ENCODE measurements around the gene BAIAP2.

Gene BAIAP2

DNA sequence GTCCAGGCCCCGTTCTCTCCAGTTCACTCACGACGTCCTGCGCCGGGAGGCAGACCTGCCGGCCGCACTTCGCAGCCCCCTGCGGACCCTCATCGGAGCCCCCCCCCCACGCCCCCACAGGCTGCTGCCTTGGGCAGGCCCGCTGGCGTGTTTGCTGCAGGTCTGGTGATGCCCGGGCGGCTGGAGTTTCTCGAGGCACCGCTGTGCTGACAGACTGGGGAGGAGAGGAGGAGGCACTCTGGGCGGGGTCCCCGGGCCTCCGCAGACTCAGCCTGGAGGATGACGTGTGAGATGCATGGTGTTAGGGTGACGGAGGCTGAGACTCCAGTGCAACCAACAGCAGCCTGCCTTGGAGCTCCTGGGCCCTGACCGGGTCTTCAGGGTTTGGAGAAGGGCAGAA lies 24.1 kb downstream of the BAIAP2 start:
- Histone ChIP-seq H3K27ac (no peak overlapping the region; the same call in 1 of the 2 replicates), H3K9me3 (ENCODE audit: severe bottlenecking) (no peaks in the 10 kb centered on the region), H3K36me3 (peaks cover 77% of the 10 kb centered on the region), H3K4me3 (ENCODE audit: low read depth, low read length) (no peak overlapping the region), H3K27me3 (ENCODE audit: insufficient read depth, low read depth, severe bottlenecking) (no peaks in the 10 kb centered on the region)
- DNase-seq = no peak
- TF ChIP-seq, protein P1, sequence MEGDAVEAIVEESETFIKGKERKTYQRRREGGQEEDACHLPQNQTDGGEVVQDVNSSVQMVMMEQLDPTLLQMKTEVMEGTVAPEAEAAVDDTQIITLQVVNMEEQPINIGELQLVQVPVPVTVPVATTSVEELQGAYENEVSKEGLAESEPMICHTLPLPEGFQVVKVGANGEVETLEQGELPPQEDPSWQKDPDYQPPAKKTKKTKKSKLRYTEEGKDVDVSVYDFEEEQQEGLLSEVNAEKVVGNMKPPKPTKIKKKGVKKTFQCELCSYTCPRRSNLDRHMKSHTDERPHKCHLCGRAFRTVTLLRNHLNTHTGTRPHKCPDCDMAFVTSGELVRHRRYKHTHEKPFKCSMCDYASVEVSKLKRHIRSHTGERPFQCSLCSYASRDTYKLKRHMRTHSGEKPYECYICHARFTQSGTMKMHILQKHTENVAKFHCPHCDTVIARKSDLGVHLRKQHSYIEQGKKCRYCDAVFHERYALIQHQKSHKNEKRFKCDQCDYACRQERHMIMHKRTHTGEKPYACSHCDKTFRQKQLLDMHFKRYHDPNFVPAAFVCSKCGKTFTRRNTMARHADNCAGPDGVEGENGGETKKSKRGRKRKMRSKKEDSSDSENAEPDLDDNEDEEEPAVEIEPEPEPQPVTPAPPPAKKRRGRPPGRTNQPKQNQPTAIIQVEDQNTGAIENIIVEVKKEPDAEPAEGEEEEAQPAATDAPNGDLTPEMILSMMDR (IDR thresholded peaks at IDR 0.05; ENCODE audit: low read depth, low read length) = no peak

DNA sequence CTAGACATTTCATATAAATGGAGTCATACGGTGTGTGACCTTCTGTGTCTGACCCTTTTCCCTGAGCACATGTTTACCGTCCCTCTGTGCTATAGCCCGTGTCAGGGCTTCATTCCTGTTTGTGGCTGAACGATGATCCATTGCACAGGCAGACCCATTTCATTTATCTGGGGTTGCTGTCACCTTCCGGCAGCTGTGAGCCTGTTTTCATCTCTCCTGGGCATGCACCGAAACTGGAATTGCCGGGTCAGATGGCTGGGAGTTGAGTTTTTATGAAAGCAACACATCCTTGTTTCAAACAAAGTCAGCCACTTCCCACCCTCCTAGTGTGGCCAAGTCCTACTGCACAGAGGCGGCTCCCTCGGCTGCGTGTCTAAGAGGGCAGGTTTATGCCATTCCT lies 25.5 kb downstream of the BAIAP2 start:
- no peak for DNase-seq
- Histone ChIP-seq H3K9me3 (ENCODE audit: severe bottlenecking) (no peaks in the 10 kb centered on the region), H3K36me3 (peaks cover 79% of the 10 kb centered on the region), H3K27ac (no peak overlapping the region), H3K4me3 (ENCODE audit: low read depth, low read length) (no peak overlapping the region), H3K27me3 (ENCODE audit: insufficient read depth, low read depth, severe bottlenecking) (no peaks in the 10 kb centered on the region)
- TF ChIP-seq, protein P1 (IDR thresholded peaks at IDR 0.05; ENCODE audit: low read depth, low read length) = no peak

DNA sequence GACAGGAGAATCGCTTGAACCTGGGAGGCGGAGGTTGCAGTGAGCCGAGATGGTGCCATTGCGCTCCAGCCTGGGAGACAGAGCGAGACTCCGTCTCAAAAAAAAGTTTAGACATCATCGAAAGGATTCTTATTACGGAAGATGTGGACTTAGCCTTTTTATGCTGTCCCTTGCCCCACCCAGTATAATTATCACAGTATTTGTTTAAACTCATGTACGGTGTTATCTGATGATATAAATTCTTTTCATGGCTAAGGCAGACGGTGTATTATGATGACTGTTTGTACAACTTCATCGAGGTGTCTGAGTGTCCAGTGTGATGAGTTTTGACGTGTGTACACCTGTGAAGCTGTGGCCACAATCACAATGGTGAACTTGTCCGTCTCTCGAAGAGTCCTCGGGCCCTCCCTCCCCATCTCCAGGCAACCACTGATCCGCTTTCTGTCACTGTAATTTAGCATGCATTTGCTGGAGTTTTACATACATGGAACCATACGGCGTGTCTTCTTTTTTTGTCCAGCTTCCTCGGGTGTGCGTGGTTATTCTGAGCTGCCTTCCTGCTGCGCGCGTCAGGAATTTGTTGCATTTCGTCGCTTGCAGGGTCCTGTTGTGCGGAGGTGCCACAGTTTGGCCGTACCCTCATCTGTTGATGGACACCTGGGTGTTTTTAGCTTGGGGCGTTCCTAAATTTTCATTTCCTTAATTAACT lies 26.2 kb downstream of the BAIAP2 start:
- TF ChIP-seq, protein P1 (IDR thresholded peaks at IDR 0.05; ENCODE audit: low read depth, low read length) = no peak
- Histone ChIP-seq H3K4me3 (ENCODE audit: low read depth, low read length) (no peak overlapping the region), H3K27me3 (ENCODE audit: insufficient read depth, low read depth, severe bottlenecking) (no peaks in the 10 kb centered on the region), H3K9me3 (ENCODE audit: severe bottlenecking) (no peaks in the 10 kb centered on the region), H3K36me3 (peaks cover 80% of the 10 kb centered on the region), H3K27ac (no peak overlapping the region)
- no peak for DNase-seq

DNA sequence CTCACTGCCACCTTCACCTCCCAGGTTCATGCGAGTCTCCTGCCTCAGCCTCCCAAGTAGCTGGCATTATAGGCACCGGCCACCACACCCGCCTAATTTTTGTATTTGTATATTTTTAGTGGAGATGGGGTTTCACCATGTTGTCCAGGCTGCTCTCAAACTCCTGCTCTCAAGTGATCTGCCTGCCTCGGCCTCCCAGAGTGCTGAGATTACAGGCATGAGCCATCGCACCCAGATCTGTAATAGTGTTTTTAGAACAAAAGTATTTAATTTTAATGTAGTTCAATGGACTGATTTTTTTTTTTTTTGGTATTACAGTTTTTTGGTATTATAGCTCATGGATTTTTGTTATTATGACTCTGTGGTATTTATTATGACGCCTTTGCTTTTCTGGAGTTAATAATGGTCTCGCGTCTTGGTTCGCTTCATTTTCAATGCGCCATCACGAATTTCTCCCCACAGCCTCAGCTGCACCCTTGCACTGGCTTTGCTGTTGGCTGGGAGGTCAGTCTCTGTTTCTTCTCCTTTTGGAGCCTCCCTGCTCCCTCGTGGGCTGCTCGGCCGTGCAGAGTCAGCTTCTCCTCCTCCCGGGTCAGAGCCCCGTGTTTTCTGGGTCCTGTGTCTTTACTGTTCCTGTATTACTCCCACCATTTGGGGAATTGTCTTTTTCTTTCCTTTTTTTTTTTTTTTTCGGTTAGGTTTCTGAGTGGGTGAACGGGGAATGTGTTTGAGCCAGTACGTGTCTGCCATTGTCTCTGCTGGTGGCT lies 27.2 kb downstream of the BAIAP2 start:
- Histone ChIP-seq H3K27ac (no peak overlapping the region), H3K27me3 (ENCODE audit: insufficient read depth, low read depth, severe bottlenecking) (no peaks in the 10 kb centered on the region), H3K36me3 (peaks cover 86% of the 10 kb centered on the region), H3K9me3 (ENCODE audit: severe bottlenecking) (no peaks in the 10 kb centered on the region), H3K4me3 (ENCODE audit: low read depth, low read length) (no peak overlapping the region)
- no peak for DNase-seq
- TF ChIP-seq, protein P1 (IDR thresholded peaks at IDR 0.05; ENCODE audit: low read depth, low read length) = no peak

DNA sequence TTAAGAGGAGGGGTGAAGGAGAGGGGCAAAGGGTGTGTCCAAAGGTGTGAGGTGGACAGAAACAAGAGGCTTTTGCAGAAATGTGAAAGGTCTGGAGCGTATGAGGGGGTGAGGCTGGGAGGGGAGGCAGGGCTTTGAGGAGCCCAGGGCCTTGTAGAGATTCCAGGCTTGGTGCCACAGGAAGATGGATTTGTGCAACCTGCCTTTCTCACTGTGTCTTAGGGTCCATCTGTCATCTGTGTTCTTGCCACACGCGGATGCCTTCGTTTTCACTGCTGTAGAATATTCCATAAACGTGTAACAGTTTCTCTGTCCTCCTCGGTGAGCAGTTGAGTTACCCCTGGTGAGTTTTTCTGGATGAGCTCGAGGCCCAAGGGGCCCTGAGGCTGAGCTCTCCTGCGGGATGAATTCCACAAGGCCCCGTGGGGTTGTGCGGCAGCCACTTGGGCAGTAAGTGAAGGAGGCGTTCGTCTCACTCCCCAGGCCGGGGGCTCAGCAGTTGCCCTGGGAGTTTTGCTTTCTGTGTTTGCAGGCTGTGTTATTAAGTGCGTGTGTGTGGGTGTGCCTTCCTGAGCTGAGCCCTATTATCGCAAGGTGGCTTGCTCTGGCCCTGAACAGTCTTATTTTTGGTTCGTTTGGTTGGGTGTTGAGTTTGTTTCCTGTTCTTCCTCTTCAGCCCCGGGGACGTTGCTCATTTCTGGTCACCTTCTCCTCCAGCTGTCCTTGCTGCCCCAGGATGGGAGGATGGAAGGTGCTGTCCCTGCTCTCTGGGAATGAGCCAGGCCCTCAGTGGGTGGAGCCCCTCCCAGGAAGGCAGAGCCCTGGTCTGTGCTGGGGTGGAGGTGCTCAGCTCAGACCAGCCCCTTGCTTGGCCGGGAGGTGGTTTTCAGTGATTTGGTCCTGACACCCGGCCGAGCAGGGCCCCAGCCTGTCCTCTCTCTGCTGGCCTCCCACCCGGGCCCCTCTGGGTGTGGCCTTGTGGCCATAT lies 28.4 kb downstream of the BAIAP2 start:
- no peak overlapping the region for H3K4me3 ChIP-seq (ENCODE audit: low read depth, low read length)
- H3K9me3 ChIP-seq (ENCODE audit: severe bottlenecking) = no peaks in the 10 kb centered on the region
- H3K27me3 ChIP-seq (ENCODE audit: insufficient read depth, low read depth, severe bottlenecking) = no peaks in the 10 kb centered on the region
- peaks cover 84% of the 10 kb centered on the region for H3K36me3 ChIP-seq
- H3K27ac ChIP-seq = peak overlapping the region; percentile 91
- TF ChIP-seq, protein P1 (IDR thresholded peaks at IDR 0.05; ENCODE audit: low read depth, low read length) = no peak
- DNase-seq = no peak

All from WERI-Rb-1 (cell line).